Neuronal stem cell (in vitro differentiated cells): Measurements from ENCODE around the gene NDUFS7.

Experiments used
- DNase-seq: peaks from one replicate; pipeline ENCODE4 v3.0.0-alpha.2; 2013; ENCODE audit warnings: low spot score
- H2AFZ ChIP-seq: one replicate; pipeline ENCODE4 v1.6.1; 2013; ENCODE audit warnings: mild to moderate bottlenecking, low read length, inconsistent platforms
- H2AK5ac ChIP-seq: 2 replicates; pipeline ENCODE4 v1.6.1; 2013; ENCODE audit warnings: low read depth, mild to moderate bottlenecking, inconsistent platforms, low read length, moderate library complexity, mixed read lengths
- H2BK120ac ChIP-seq: 2 replicates; pipeline ENCODE4 v1.6.1; 2013; ENCODE audit warnings: low read depth, mild to moderate bottlenecking, inconsistent platforms, low read length, moderate library complexity, mixed read lengths
- H2BK12ac ChIP-seq: one replicate; pipeline ENCODE4 v1.6.1; 2013; ENCODE audit warnings: low read length, inconsistent platforms
- H2BK15ac ChIP-seq: 2 replicates; pipeline ENCODE4 v1.6.1; 2013; ENCODE audit warnings: mild to moderate bottlenecking, low read length, inconsistent platforms, mixed read lengths
- H2BK5ac ChIP-seq: one replicate; pipeline ENCODE4 v1.6.1; 2013; ENCODE audit warnings: inconsistent platforms, mild to moderate bottlenecking, low read length, moderate library complexity
- H3K14ac ChIP-seq: one replicate; pipeline ENCODE4 v1.6.1; 2013; ENCODE audit warnings: low read length, inconsistent platforms
- H3K18ac ChIP-seq: 2 replicates; pipeline ENCODE4 v1.6.1; 2013; ENCODE audit warnings: low read length, inconsistent platforms
- H3K23ac ChIP-seq: 2 replicates; pipeline ENCODE4 v1.6.1; 2013; ENCODE audit warnings: low read depth, mild to moderate bottlenecking, mixed read lengths, low read length, inconsistent platforms; ENCODE audit not compliant: poor library complexity
- H3K27ac ChIP-seq: replicated peaks from 3 replicates; pipeline ENCODE4 v1.5.1; 2013; ENCODE audit warnings: low read length, inconsistent platforms
- H3K27me3 ChIP-seq, 3 experiments: 2 replicates each; pipeline ENCODE4 v1.6.1; 2013; ENCODE audit warnings: low read length in 3 of 3, mild to moderate bottlenecking in 2 of 3, inconsistent platforms in 1 of 3, low read depth in 1 of 3, mixed read lengths in 1 of 3, moderate library complexity in 1 of 3; ENCODE audit not compliant: control insufficient read depth in 3 of 3, insufficient read depth in 3 of 3
- H3K36me3 ChIP-seq, 2 donors: replicated peaks in 1 of 2; 2 replicates each; pipeline ENCODE4 v1.6.1; 2013; ENCODE audit warnings: low read length in 2 of 2; ENCODE audit not compliant: control insufficient read depth in 2 of 2, insufficient read depth in 2 of 2
- H3K4ac ChIP-seq: 2 replicates; pipeline ENCODE4 v1.6.1; 2013; ENCODE audit warnings: inconsistent platforms, mild to moderate bottlenecking, low read length, moderate library complexity
- H3K4me1 ChIP-seq, 2 donors: 1 replicate in 1 of 2; 2 replicates in 1 of 2; pipeline ENCODE4 v1.6.1; 2013; ENCODE audit warnings: low read length in 2 of 2, low read depth in 1 of 2; ENCODE audit not compliant: control insufficient read depth in 2 of 2, insufficient read depth in 1 of 2
- H3K4me2 ChIP-seq: one replicate; pipeline ENCODE4 v1.6.1; 2013; ENCODE audit warnings: mild to moderate bottlenecking, low read length, inconsistent platforms; ENCODE audit not compliant: insufficient read depth, poor library complexity, severe bottlenecking
- H3K4me3 ChIP-seq, 2 donors: 2 replicates each; pipeline ENCODE4 v1.5.1; 2013; ENCODE audit warnings: low read length in 2 of 2, mild to moderate bottlenecking in 2 of 2, inconsistent platforms in 1 of 2, moderate library complexity in 1 of 2
- H3K79me1 ChIP-seq: one replicate; pipeline ENCODE4 v1.6.1; 2013; ENCODE audit warnings: low read depth, mild to moderate bottlenecking, inconsistent platforms, low read length, moderate library complexity
- H3K9ac ChIP-seq: one replicate; pipeline ENCODE4 v1.6.1; 2013; ENCODE audit warnings: mild to moderate bottlenecking, low read depth, low read length, inconsistent platforms; ENCODE audit not compliant: poor library complexity
- H3K9me3 ChIP-seq, 2 donors: replicated peaks in 1 of 2; 2 replicates each; pipeline versions ENCODE3 to v1.6.1; 2013; ENCODE audit warnings: low read length in 2 of 2, mild to moderate bottlenecking in 2 of 2, inconsistent platforms in 1 of 2, low read depth in 1 of 2, mixed read lengths in 1 of 2, moderate library complexity in 1 of 2; ENCODE audit not compliant: control insufficient read depth in 2 of 2, insufficient read depth in 1 of 2
- H4K8ac ChIP-seq: one replicate; pipeline ENCODE4 v1.6.1; 2013; ENCODE audit warnings: low read depth, mild to moderate bottlenecking, inconsistent platforms, low read length, moderate library complexity
- H4K91ac ChIP-seq: one replicate; pipeline ENCODE4 v1.6.1; 2013; ENCODE audit warnings: low read length, low read depth, mild to moderate bottlenecking, inconsistent platforms; ENCODE audit not compliant: poor library complexity
- WGBS, 2 donors: extraction: QIAGEN DNeasy Blood & Tissue Kit; methylation state at CpG; one replicate each; pipeline ENCODE4 v1.1.7; 2013; ENCODE audit warnings: missing lambda C conversion rate in 2 of 2, mixed read lengths in 1 of 2; ENCODE audit not compliant: insufficient read length in 2 of 2, insufficient replicate concordance in 1 of 2; ENCODE audit errors: extremely low coverage in 2 of 2; 5-methylcytosine and 5-hydroxymethylcytosine counted together

Gene NDUFS7

GRCh38 chr19:1377176-1377964 is 6.3 kb upstream of the NDUFS7 start:
- WGBS, 2 donors, result no CpG with 5 or more reads among the region's 43 CpGs
- no peak overlapping the region for H2BK12ac ChIP-seq

GRCh38 chr19:1377965-1378785 is 5.5 kb upstream of the NDUFS7 start:
- no peak for DNase-seq
- H2BK120ac ChIP-seq, result no peak overlapping the region
- no peak overlapping the region for H3K18ac ChIP-seq
- no peak overlapping the region for H3K14ac ChIP-seq
- H3K4me3 ChIP-seq, result no peak overlapping the region
- H3K9ac ChIP-seq, result no peak overlapping the region
- no peak overlapping the region for H3K4ac ChIP-seq
- no peak overlapping the region for H2AFZ ChIP-seq
- H3K27me3 ChIP-seq, result no peaks in the 10 kb centered on the region
- H3K4me1 ChIP-seq, result peaks cover 5 to 10% of the 10 kb centered on the region in 2 donors
- no peak overlapping the region for H2AK5ac ChIP-seq
- peaks cover 2% of the 10 kb centered on the region for H3K79me1 ChIP-seq
- no peak overlapping the region for H3K4me2 ChIP-seq
- H3K27ac ChIP-seq, result no peak overlapping the region
- no peak overlapping the region for H3K23ac ChIP-seq
- no peak overlapping the region for H4K8ac ChIP-seq
- no CpG with 5 or more reads among the region's 33 CpGs for WGBS, 2 donors
- no peak overlapping the region for H4K91ac ChIP-seq
- H3K36me3 ChIP-seq, result peaks cover 22 to 40% of the 10 kb centered on the region in 2 donors
- H2BK5ac ChIP-seq, result no peak overlapping the region
- peak overlapping the region; percentile 22 for H2BK12ac ChIP-seq
- H3K9me3 ChIP-seq, result peaks cover 0 to 3% of the 10 kb centered on the region in 2 donors
- H2BK15ac ChIP-seq, result no peak overlapping the region

More at GRCh38 chr19:1377176-1377964, 6.3 kb upstream of the NDUFS7 start:
- H3K14ac ChIP-seq, result no peak overlapping the region
- H3K27me3 ChIP-seq, result no peaks in the 10 kb centered on the region
- H4K91ac ChIP-seq, result no peak overlapping the region
- DNase-seq, result no peak
- H3K23ac ChIP-seq, result no peak overlapping the region
- no peak overlapping the region for H3K4me3 ChIP-seq
- no peak overlapping the region for H3K4me2 ChIP-seq
- no peak overlapping the region for H2AK5ac ChIP-seq
- no peak overlapping the region for H3K4ac ChIP-seq
- H3K36me3 ChIP-seq, result peaks cover 27 to 48% of the 10 kb centered on the region in 2 donors
- peaks cover 5 to 10% of the 10 kb centered on the region in 2 donors for H3K4me1 ChIP-seq
- no peak overlapping the region for H2BK120ac ChIP-seq
- H3K9me3 ChIP-seq, result peaks cover 0 to 3% of the 10 kb centered on the region in 2 donors
- no peak overlapping the region for H3K9ac ChIP-seq
- H3K18ac ChIP-seq, result no peak overlapping the region
- peaks cover 2% of the 10 kb centered on the region for H3K79me1 ChIP-seq
- H2BK5ac ChIP-seq, result no peak overlapping the region
- H2AFZ ChIP-seq, result no peak overlapping the region
- H3K27ac ChIP-seq, result no peak overlapping the region
- no peak overlapping the region for H4K8ac ChIP-seq
- H2BK15ac ChIP-seq, result no peak overlapping the region

GRCh38 chr19:1379126-1379905 is 4.4 kb upstream of the NDUFS7 start:
- peak overlapping the region; percentile 75 for H2BK5ac ChIP-seq
- no peak overlapping the region for H2BK120ac ChIP-seq
- peak overlapping the region; percentile 70 for H2AK5ac ChIP-seq
- no peak overlapping the region for H3K4me3 ChIP-seq
- no peak overlapping the region for H3K4me2 ChIP-seq
- WGBS, 2 donors, result no CpG with 5 or more reads among the region's 27 CpGs
- peaks cover 5 to 10% of the 10 kb centered on the region in 2 donors for H3K4me1 ChIP-seq
- H2BK12ac ChIP-seq, result no peak overlapping the region
- H3K27ac ChIP-seq, result no peak overlapping the region
- H4K8ac ChIP-seq, result peak overlapping the region; percentile 30
- peak overlapping the region; percentile 55 for H2BK15ac ChIP-seq
- no peaks in the 10 kb centered on the region for H3K27me3 ChIP-seq
- no peak overlapping the region for H3K9ac ChIP-seq
- H3K23ac ChIP-seq, result peak overlapping the region; percentile 55
- H2AFZ ChIP-seq, result no peak overlapping the region
- H3K36me3 ChIP-seq, result peaks cover 13 to 28% of the 10 kb centered on the region in 2 donors
- H4K91ac ChIP-seq, result no peak overlapping the region
- no peak overlapping the region for H3K4ac ChIP-seq
- peaks cover 0 to 3% of the 10 kb centered on the region in 2 donors for H3K9me3 ChIP-seq
- DNase-seq, result no peak
- peak overlapping the region; percentile 17 for H3K14ac ChIP-seq
- peaks cover 6% of the 10 kb centered on the region for H3K79me1 ChIP-seq
- peak overlapping the region; percentile 71 for H3K18ac ChIP-seq
